HG03039 (cell line): ENCODE results near the gene CDH12.

ENCODE experiments used
- ATAC-seq: cut with Tn5 transposase; IDR thresholded peaks from one replicate; pipeline ENCODE4 v1.9.1; 2021; ENCODE audit warnings: mild to moderate bottlenecking, moderate library complexity; ENCODE audit not compliant: unreplicated experiment

CDH12 gene

GRCh38 chr5:21862986-21863385 is 990.2 kb downstream of the CDH12 start:
- no peak for ATAC-seq

- ATAC-seq = no peak
These were observed 994.7 kb downstream of the CDH12 start for GRCh38 chr5:21858441-21858840.

GRCh38 chr5:21856987-21857386 is 996.2 kb downstream of the CDH12 start:
- no peak for ATAC-seq

- ATAC-seq = no peak
These were observed 1005.8 kb downstream of the CDH12 start for GRCh38 chr5:21847300-21847699.

GRCh38 chr5:21844960-21845359 is 1008.2 kb downstream of the CDH12 start:
- ATAC-seq = no peak

GRCh38 chr5:21834863-21835262 is 1018.3 kb downstream of the CDH12 start:
- no peak for ATAC-seq

GRCh38 chr5:21831145-21831787 is 1021.9 kb downstream of the CDH12 start:
- ATAC-seq = peak; percentile 71

- ATAC-seq = no peak
These were observed 1026.3 kb downstream of the CDH12 start for GRCh38 chr5:21826884-21827283.

GRCh38 chr5:21823588-21823987 is 1029.6 kb downstream of the CDH12 start:
- ATAC-seq = no peak

GRCh38 chr5:21823076-21823574 is 1030.0 kb downstream of the CDH12 start:
- no peak for ATAC-seq

GRCh38 chr5:21820527-21820926 is 1032.6 kb downstream of the CDH12 start:
- ATAC-seq = no peak

- no peak for ATAC-seq
These were observed 1034.8 kb downstream of the CDH12 start for GRCh38 chr5:21818370-21818720.

GRCh38 chr5:21817668-21818369 is 1035.3 kb downstream of the CDH12 start:
- ATAC-seq = no peak

GRCh38 chr5:21810737-21811316 is 1042.3 kb downstream of the CDH12 start:
- no peak for ATAC-seq

GRCh38 chr5:21809611-21810010 is 1043.5 kb downstream of the CDH12 start:
- no peak for ATAC-seq

- ATAC-seq = no peak
These were observed 1045.2 kb downstream of the CDH12 start for GRCh38 chr5:21807953-21808352.

- no peak for ATAC-seq
These were observed 1046.2 kb downstream of the CDH12 start for GRCh38 chr5:21806943-21807342.

GRCh38 chr5:21806271-21806670 is 1046.9 kb downstream of the CDH12 start:
- ATAC-seq = no peak

- no peak for ATAC-seq
These were observed 1050.2 kb downstream of the CDH12 start for GRCh38 chr5:21802869-21803490.

GRCh38 chr5:21802100-21802499 is 1051.0 kb downstream of the CDH12 start:
- no peak for ATAC-seq

GRCh38 chr5:21792748-21793147 is 1060.4 kb downstream of the CDH12 start:
- ATAC-seq = no peak

- no peak for ATAC-seq
These were observed 1061.8 kb downstream of the CDH12 start for GRCh38 chr5:21791304-21791703.
